NCI-H2227 treated with DMSO at 0.1 percent for 48 hours (cell line): ENCODE results near the gene C5orf47.

ENCODE experiments used
- DNase-seq: peaks from one replicate; lab custom pipeline; 2025; lab: John Stamatoyannopoulos, UW

Gene C5orf47

DNA sequence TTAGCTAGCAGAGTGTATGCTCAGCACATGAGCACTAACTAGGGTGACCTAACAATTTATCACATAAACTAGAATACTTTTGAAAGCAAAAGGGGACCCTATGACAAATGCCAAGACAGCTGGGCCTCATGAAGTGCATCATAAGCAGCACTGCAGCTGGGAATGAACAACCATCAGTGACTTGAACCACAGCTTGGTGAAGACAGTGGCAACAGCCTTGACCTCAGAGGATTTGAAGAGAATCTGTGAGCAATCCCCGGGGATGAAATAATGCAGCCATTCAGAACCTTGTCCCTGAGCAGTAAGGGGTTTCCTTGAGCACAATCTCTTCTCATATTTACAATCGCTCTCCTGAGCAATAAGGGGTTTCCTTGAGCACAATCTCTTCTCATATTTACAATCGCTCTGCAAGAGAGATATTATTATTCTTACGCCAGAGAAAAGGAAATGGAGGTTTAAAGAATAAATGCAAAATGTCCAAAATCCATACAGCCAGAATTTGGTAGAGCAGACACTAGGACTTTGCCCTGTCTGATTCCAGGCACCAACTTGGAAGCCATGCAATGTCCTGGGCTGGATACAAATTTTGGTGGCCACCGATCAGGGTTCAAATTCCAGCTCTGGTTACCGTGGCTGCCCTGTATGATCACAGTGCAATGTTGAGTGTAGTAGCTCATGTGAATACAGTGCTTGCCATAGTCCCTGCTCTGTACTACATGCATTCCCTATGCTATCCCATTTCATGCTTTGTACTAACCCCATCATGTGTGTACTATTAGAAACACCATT is 55.7 kb downstream of the C5orf47 start:
- DNase-seq = no peak

GRCh38 chr5:174045470-174046025 is 56.6 kb downstream of the C5orf47 start, which contains the start of gene NSG2:
TSS of gene NSG2 (plus strand) at chr5:174045706. CDS start at chr5:174046756, 1,050 bp downstream.
- DNase-seq = peak; percentile 73

GRCh38 chr5:174046558-174046957 is 57.6 kb downstream of the C5orf47 start:
- DNase-seq = no peak

- no peak for DNase-seq
Measured at GRCh38 chr5:174047472-174048099, 58.6 kb downstream of the C5orf47 start.

GRCh38 chr5:174052636-174053035 is 63.7 kb downstream of the C5orf47 start:
- no peak for DNase-seq

GRCh38 chr5:174053905-174054304 is 64.9 kb downstream of the C5orf47 start:
- no peak for DNase-seq
